A549 (cell line): ENCODE results near the gene DOCK9. TPM values are rescaled to one million over a fixed set of nuclear protein-coding genes. Genes with fewer than 3 reads are reported as not detected.
A peak's percentile ranks its signal among the peaks of the same experiment; 100 is the strongest.

ENCODE experiments used
- ATAC-seq, 2 experiments: fragments of 200-7000 bp in 1 of 2; fragments of >200 bp in 1 of 2; cut with Nextera tagmentation in 1 of 2; cut with Tn5 transposase in 1 of 2; 3 replicates each; pipeline versions ENCODE4 v1.8.0 to v1.9.1; 2018 to 2020; ENCODE audit warnings: mild to moderate bottlenecking in 1 of 2, moderate library complexity in 1 of 2
- CTCF ChIA-PET: fragments of 300-600 bp; sonication (Branson Sonifier 250); formaldehyde crosslinking; extraction: SDS; loops from one replicate; lab custom pipeline; 2021; ENCODE audit warnings: antibody characterized with exemption, inconsistent platforms; lab: Yijun Ruan, JAX
- POLR2A ChIA-PET: fragments of 350-600 bp; formaldehyde crosslinking; extraction: SDS; loops from one replicate; lab custom pipeline; 2021; ENCODE audit warnings: antibody characterized with exemption, inconsistent platforms; lab: Yijun Ruan, JAX
- DNase-seq, 2 experiments: peaks; one replicate each; pipeline versions ENCODE4 v3.0.0 to v3.0.0-alpha.2; 2011 to 2016; ENCODE audit warnings: low read depth in 1 of 2, low spot score in 1 of 2
- FAIRE-seq: peaks from 2 replicates; lab custom pipeline; 2011; peaks lifted over from hg19 to GRCh38; lab: Jason Lieb, UNC
- H3K27ac ChIP-seq, 2 experiments: fragments of >200 bp; sonication (Bioruptor Twin); formaldehyde crosslinking; 3 replicates each; pipeline ENCODE4 v1.5.1; 2016 to 2017
- H3K4me1 ChIP-seq: fragments of >200 bp; sonication (Bioruptor Twin); formaldehyde crosslinking; 3 replicates; pipeline ENCODE4 v1.6.1; 2016
- H3K4me2 ChIP-seq: fragments of >200 bp; sonication (Bioruptor Twin); formaldehyde crosslinking; 3 replicates; pipeline ENCODE4 v1.6.1; 2016
- H3K4me3 ChIP-seq: fragments of >200 bp; sonication (Bioruptor Twin); formaldehyde crosslinking; 3 replicates; pipeline ENCODE4 v1.5.1; 2016
- H3K9me3 ChIP-seq: fragments of >200 bp; sonication (Bioruptor Twin); formaldehyde crosslinking; 3 replicates; pipeline ENCODE4 v1.6.1; 2016
- CBX2 ChIP-seq: fragments of 200-600 bp; sonication (generic); IDR thresholded peaks from 2 replicates; pipeline ENCODE4 v1.6.1; 2016; ENCODE audit warnings: low read depth, mild to moderate bottlenecking, borderline replicate concordance
- CBX8 ChIP-seq: fragments of 200-600 bp; sonication (generic); IDR thresholded peaks from 2 replicates; pipeline ENCODE4 v1.6.1; 2016
- CEBPB ChIP-seq, 2 experiments: fragments of >200 bp in 1 of 2; sonication (Bioruptor Twin) in 1 of 2; formaldehyde crosslinking in 1 of 2; IDR thresholded peaks; 2 replicates each; pipeline ENCODE4 v1.6.1; 2012 to 2016
- CTCF ChIP-seq: fragments of >200 bp; sonication (Bioruptor Twin); formaldehyde crosslinking; IDR thresholded peaks from 3 replicates; pipeline ENCODE4 v1.5.1; 2016
- EHF ChIP-seq: fragments of 250-450 bp; sonication (Bioruptor Pico); IDR thresholded peaks from 2 replicates; pipeline ENCODE4 v1.5.0; 2020; ENCODE audit warnings: mild to moderate bottlenecking
- EP300 ChIP-seq, 2 experiments: fragments of >200 bp; sonication (Bioruptor Twin); formaldehyde crosslinking; IDR thresholded peaks; 2 replicates in 1 of 2; 3 replicates in 1 of 2; pipeline ENCODE4 v1.6.1; 2016 to 2017
- ESRRA ChIP-seq: fragments of 150-350 bp; IDR thresholded peaks from 2 replicates; pipeline ENCODE4 v1.6.1; 2014; ENCODE audit warnings: mild to moderate bottlenecking, low read length, borderline replicate concordance
- FOSB ChIP-seq: fragments of 250-450 bp; sonication (Bioruptor Pico); IDR thresholded peaks from 2 replicates; pipeline ENCODE4 v1.5.0; 2020; ENCODE audit warnings: mild to moderate bottlenecking, moderate library complexity
- MYC ChIP-seq: IDR thresholded peaks from 2 replicates; pipeline ENCODE4 v1.6.1; 2012; ENCODE audit warnings: mild to moderate bottlenecking, inconsistent platforms, low read length, improper control_type of control experiment, borderline replicate concordance
- NFE2L2 ChIP-seq: fragments of 150-350 bp; conservative IDR thresholded peaks from 2 replicates; pipeline ENCODE4 v1.6.1; 2014; ENCODE audit warnings: low read length
- PHF8 ChIP-seq: fragments of 200-600 bp; sonication (generic); IDR thresholded peaks from 2 replicates; pipeline ENCODE4 v1.6.1; 2016; ENCODE audit warnings: low read depth, mild to moderate bottlenecking, antibody characterized with exemption, moderate library complexity, borderline replicate concordance
- SMC3 ChIP-seq: fragments of >200 bp; sonication (Bioruptor Twin); formaldehyde crosslinking; IDR thresholded peaks from 3 replicates; pipeline ENCODE4 v1.6.1; 2018; ENCODE audit warnings: inconsistent platforms
- ZSCAN20 ChIP-seq: fragments of 250-450 bp; sonication (Bioruptor Pico); IDR thresholded peaks from 2 replicates; pipeline ENCODE4 v1.8.0; 2022; ENCODE audit warnings: mild to moderate bottlenecking, moderate library complexity
- WGBS: methylation state at CpG from one replicate; pipeline ENCODE4 v1.1.6; 2017; ENCODE audit errors: missing lambda C conversion rate; 5-methylcytosine and 5-hydroxymethylcytosine counted together
- polyA plus RNA-seq, 4 experiments: library from polyadenylated mRNA; depleted of rRNA in 3 of 4; stranded (reverse); fragments of >200 nt; fragmentation: RNase III in 1 of 4; extraction: RNeasy Plus Mini Kit Qiagen cat#74134 plus additional on column Dnase treatment in 1 of 4; gene quantifications; 2 replicates in 3 of 4; 3 replicates in 1 of 4; pipeline ENCODE4 v1.2.3, GENCODE V29; 2011 to 2017
- TF ChIP-seq, protein P1 (sequence below): fragments of 150-350 bp; IDR thresholded peaks from 2 replicates; pipeline ENCODE4 v1.6.1; 2014; ENCODE audit warnings: low read depth, mild to moderate bottlenecking, low read length
- TF ChIP-seq, protein P2 (sequence below): IDR thresholded peaks from 2 replicates; pipeline ENCODE4 v1.6.1; 2012; ENCODE audit warnings: low read depth, borderline replicate concordance
- TF ChIP-seq, protein P3 (sequence below): fragments of 250-450 bp; sonication (Bioruptor Pico); IDR thresholded peaks from 2 replicates; pipeline ENCODE4 v1.5.0; 2021; ENCODE audit warnings: mild to moderate bottlenecking, moderate library complexity, borderline replicate concordance
- TF ChIP-seq, protein P4 (sequence below): fragments of 450-650 bp; IDR thresholded peaks from 2 replicates; pipeline ENCODE4 v1.6.1; 2014; ENCODE audit warnings: antibody characterized with exemption

DOCK9 gene
- polyA plus RNA-seq, 2 of the 4 experiments (the other 2 are of a cell fraction) = 34.0 to 43.9 TPM

DNA sequence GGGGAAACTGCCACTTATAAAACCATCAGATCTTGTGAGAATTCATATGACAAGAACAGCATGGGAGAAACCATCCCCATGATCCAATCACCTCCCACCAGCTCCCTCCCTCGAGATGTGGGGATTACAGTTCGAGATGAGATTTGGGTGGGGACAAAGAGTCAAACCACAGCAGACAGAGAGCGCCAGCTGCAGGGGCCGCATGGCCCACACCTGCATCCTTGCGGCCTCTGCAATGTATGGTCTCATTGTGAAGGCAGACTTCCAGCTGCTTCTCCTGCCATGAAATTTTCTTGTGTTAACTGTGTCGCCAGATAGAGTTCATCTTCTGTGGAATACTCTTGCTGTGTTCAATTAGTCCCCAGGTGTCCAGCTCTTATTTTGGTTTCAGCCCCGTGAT lies 208.1 kb downstream of the DOCK9 start:
- Histone ChIP-seq H3K4me2 (no peak overlapping the region), H3K9me3 (no peaks in the 10 kb centered on the region), H3K4me3 (no peak overlapping the region), H3K27ac (no peak overlapping the region), H3K4me1 (no peaks in the 10 kb centered on the region)
- ChIA-PET POLR2A (no interaction called here), CTCF (interaction anchor here (1.0 to 1.2 kb wide), 2 partner anchors 69 to 117 kb away, joined by 3 read pairs; no protein-coding TSS in a partner anchor)
- ATAC-seq (no peak), FAIRE-seq (no peak), DNase-seq (no peak)
- TF ChIP-seq NFE2L2 (no peak), FOSB (CRISPR knock-in tag) (no peak)
- TF ChIP-seq, protein P1, sequence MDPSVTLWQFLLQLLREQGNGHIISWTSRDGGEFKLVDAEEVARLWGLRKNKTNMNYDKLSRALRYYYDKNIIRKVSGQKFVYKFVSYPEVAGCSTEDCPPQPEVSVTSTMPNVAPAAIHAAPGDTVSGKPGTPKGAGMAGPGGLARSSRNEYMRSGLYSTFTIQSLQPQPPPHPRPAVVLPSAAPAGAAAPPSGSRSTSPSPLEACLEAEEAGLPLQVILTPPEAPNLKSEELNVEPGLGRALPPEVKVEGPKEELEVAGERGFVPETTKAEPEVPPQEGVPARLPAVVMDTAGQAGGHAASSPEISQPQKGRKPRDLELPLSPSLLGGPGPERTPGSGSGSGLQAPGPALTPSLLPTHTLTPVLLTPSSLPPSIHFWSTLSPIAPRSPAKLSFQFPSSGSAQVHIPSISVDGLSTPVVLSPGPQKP = no peak
- TF ChIP-seq, protein P2, sequence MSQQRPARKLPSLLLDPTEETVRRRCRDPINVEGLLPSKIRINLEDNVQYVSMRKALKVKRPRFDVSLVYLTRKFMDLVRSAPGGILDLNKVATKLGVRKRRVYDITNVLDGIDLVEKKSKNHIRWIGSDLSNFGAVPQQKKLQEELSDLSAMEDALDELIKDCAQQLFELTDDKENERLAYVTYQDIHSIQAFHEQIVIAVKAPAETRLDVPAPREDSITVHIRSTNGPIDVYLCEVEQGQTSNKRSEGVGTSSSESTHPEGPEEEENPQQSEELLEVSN = no peak
- TF ChIP-seq, protein P3, sequence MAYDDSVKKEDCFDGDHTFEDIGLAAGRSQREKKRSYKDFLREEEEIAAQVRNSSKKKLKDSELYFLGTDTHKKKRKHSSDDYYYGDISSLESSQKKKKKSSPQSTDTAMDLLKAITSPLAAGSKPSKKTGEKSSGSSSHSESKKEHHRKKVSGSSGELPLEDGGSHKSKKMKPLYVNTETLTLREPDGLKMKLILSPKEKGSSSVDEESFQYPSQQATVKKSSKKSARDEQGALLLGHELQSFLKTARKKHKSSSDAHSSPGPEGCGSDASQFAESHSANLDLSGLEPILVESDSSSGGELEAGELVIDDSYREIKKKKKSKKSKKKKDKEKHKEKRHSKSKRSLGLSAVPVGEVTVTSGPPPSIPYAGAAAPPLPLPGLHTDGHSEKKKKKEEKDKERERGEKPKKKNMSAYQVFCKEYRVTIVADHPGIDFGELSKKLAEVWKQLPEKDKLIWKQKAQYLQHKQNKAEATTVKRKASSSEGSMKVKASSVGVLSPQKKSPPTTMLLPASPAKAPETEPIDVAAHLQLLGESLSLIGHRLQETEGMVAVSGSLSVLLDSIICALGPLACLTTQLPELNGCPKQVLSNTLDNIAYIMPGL = no peak
- TF ChIP-seq, protein P4, sequence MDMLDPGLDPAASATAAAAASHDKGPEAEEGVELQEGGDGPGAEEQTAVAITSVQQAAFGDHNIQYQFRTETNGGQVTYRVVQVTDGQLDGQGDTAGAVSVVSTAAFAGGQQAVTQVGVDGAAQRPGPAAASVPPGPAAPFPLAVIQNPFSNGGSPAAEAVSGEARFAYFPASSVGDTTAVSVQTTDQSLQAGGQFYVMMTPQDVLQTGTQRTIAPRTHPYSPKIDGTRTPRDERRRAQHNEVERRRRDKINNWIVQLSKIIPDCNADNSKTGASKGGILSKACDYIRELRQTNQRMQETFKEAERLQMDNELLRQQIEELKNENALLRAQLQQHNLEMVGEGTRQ = no peak
- WGBS = 81% methylated on average over 7 of the region's 7 CpGs

GRCh38 chr13:98768522-98768921 lies 209.3 kb downstream of the DOCK9 start:
- no peak for DNase-seq
- Histone ChIP-seq H3K4me2 (no peak overlapping the region), H3K9me3 (no peaks in the 10 kb centered on the region), H3K4me3 (no peak overlapping the region), H3K4me1 (no peaks in the 10 kb centered on the region), H3K27ac (no peak overlapping the region)
- no peak for ATAC-seq
- WGBS = 76% methylated on average over 4 of the region's 4 CpGs
- POLR2A ChIA-PET = no interaction called here
- CTCF ChIA-PET = no interaction called here
- no peak for FAIRE-seq
- TF ChIP-seq CEBPB (IDR thresholded peaks at IDR 0.05) (peak; percentile 71 to 80; a peak in 3 of 4 replicates), SMC3 (no peak)
- TF ChIP-seq, protein P3 = no peak

- FAIRE-seq (no peak), ATAC-seq (no peak), DNase-seq (no peak)
- ChIA-PET POLR2A (no interaction called here), CTCF (interaction anchor here (0.9 to 1.5 kb wide), 2 partner anchors 9 to 322 kb away, joined by 3 read pairs; no protein-coding TSS in a partner anchor)
- WGBS = 77% methylated on average over 11 of the region's 11 CpGs
- Histone ChIP-seq H3K27ac (no peak overlapping the region), H3K9me3 (no peaks in the 10 kb centered on the region), H3K4me3 (no peak overlapping the region), H3K4me1 (no peaks in the 10 kb centered on the region), H3K4me2 (no peak overlapping the region)
- no peak for TF ChIP-seq EHF (CRISPR knock-in tag)
- TF ChIP-seq, protein P4 = no peak
Measured at GRCh38 chr13:98766697-98767096, 211.2 kb downstream of the DOCK9 start.

GRCh38 chr13:98765996-98766519 lies 211.8 kb downstream of the DOCK9 start:
- no peak overlapping the region for H3K4me2 ChIP-seq
- ChIA-PET CTCF (interaction anchor here (0.9 to 1.5 kb wide), 2 partner anchors 10 to 321 kb away, joined by 3 read pairs; no protein-coding TSS in a partner anchor), POLR2A (no interaction called here)
- no peaks in the 10 kb centered on the region for H3K4me1 ChIP-seq
- 73% methylated on average over 8 of the region's 8 CpGs for WGBS
- FAIRE-seq (no peak), DNase-seq (no peak), ATAC-seq (no peak)
- no peak overlapping the region for H3K27ac ChIP-seq
- no peak overlapping the region for H3K4me3 ChIP-seq
- no peaks in the 10 kb centered on the region for H3K9me3 ChIP-seq
- TF ChIP-seq, protein P1 = no peak
- no peak for TF ChIP-seq EP300 (IDR thresholded peaks at IDR 0.05)
- no peak for TF ChIP-seq MYC
- TF ChIP-seq PHF8 = no peak
- TF ChIP-seq CTCF = no peak
- TF ChIP-seq ZSCAN20 (CRISPR knock-in tag) = no peak
- TF ChIP-seq CBX8 = no peak
- TF ChIP-seq ESRRA = no peak
- no peak for TF ChIP-seq CBX2
- no peak for TF ChIP-seq FOSB (CRISPR knock-in tag)
